Prostate gland (tissue), 2 donors: ENCODE results near the gene XRCC4.

Source experiments
- CTCF ChIP-seq, 4 experiments: fragments of 200-600 bp in 2 of 4; fragments of 450-650 bp in 2 of 4; sonication (generic) in 2 of 4; IDR thresholded peaks; 1 replicate in 3 of 4; 2 replicates in 1 of 4; pipeline ENCODE4 v1.5.1; 2016 to 2019; ENCODE audit warnings: antibody characterized with exemption in 4 of 4, mild to moderate bottlenecking in 2 of 4, moderate library complexity in 2 of 4
- POLR2A ChIP-seq: fragments of 450-650 bp; IDR thresholded peaks from one replicate; pipeline ENCODE4 v1.6.1; 2016; ENCODE audit warnings: antibody characterized with exemption, mild to moderate bottlenecking
- POLR2AphosphoS5 ChIP-seq: sonication (generic); formaldehyde crosslinking; IDR thresholded peaks from one replicate; pipeline ENCODE4 v1.6.1; 2017; ENCODE audit warnings: antibody characterized with exemption

DNA sequence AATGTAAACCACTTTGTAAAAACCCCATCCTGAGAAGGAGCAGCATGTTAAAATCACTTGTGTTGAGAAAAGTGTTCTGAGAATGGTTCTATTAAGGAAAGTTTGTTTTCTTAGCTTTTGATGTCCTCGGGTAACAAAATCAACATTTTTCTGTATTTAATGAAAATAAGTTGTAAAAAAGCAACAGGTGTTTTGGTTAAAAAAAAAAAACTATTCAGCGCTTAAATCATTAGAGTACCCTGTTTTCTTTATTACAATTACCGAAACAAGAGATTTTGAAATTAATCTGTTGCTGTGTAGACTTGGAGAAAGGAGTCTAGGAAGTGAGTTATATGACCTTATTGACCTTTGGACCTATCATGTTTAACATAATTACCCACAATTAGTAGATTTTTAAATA lies 167.7 kb downstream of the XRCC4 start:
- TF ChIP-seq POLR2A (no peak), CTCF (IDR thresholded peaks at IDR 0.05) (no peak), POLR2AphosphoS5 (no peak)
